ENCODE data around the gene GGCX.

DNA sequence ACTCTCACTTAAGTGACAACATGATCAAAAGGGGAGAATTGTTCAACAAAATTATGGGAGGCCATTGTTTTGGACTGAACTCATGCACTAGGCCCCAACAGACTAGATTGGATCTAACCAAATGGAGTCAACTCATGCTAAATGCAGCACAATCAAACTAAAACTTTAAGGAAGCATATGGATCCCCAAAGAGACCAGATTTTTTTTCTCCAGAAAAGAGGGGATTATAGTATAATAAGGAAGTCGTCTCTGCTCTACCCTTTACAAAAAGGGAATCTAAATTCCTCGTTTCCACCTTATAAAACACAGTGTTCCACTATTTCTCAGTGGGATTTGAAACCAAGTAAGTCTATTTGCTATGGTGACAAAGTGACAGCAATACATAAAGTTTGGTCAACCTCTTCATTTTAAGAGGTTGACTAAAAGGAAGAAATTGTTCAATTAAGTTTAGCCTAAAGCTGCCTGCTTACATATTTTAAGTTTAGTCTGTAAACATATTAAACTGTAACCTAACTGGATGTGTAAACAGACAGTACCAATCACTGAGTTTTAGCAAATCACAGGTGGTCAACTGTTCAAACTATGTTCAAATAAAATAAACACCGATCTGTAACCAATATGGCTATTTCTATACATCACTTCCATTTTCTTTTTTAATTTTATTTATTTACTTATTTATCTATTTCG is 63.2 kb downstream of the GGCX start:
- TF ChIP-seq, protein P1, sequence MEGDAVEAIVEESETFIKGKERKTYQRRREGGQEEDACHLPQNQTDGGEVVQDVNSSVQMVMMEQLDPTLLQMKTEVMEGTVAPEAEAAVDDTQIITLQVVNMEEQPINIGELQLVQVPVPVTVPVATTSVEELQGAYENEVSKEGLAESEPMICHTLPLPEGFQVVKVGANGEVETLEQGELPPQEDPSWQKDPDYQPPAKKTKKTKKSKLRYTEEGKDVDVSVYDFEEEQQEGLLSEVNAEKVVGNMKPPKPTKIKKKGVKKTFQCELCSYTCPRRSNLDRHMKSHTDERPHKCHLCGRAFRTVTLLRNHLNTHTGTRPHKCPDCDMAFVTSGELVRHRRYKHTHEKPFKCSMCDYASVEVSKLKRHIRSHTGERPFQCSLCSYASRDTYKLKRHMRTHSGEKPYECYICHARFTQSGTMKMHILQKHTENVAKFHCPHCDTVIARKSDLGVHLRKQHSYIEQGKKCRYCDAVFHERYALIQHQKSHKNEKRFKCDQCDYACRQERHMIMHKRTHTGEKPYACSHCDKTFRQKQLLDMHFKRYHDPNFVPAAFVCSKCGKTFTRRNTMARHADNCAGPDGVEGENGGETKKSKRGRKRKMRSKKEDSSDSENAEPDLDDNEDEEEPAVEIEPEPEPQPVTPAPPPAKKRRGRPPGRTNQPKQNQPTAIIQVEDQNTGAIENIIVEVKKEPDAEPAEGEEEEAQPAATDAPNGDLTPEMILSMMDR (IDR thresholded peaks at IDR 0.05), result no peak
- TF ChIP-seq POLR2A (IDR thresholded peaks at IDR 0.05), result no peak
